VCaP (cell line): ENCODE results near the gene ELAVL1.

Source experiments
- H3K27ac ChIP-seq: fragments of 450-650 bp; 2 replicates; pipeline ENCODE4 v1.5.1; 2017
- TF ChIP-seq, protein P1 (sequence below): fragments of 450-650 bp; conservative IDR thresholded peaks from 2 replicates; pipeline ENCODE4 v1.5.1; 2017; ENCODE audit warnings: mild to moderate bottlenecking, moderate library complexity

ELAVL1 gene

DNA sequence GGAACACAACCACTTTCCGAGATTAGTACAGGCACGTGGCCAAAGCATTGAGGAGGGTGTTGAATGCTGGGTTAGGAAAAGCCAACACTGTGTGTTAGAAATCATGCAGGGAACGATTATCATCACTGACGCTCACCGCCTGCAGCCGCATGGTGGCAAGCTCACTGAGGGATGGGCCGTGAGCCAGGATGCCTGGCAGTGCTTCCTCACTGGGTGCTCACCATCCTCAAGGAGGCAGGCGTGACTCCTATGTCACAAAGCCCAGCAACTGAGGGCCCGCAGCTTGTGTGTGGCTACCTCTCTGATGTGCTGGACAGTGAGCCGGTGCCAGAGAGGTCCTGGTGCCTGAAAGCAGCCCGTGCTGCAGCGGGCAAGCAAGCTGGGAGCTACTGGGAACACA lies 31.6 kb downstream of the ELAVL1 start:
- no peak overlapping the region for H3K27ac ChIP-seq
- TF ChIP-seq, protein P1, sequence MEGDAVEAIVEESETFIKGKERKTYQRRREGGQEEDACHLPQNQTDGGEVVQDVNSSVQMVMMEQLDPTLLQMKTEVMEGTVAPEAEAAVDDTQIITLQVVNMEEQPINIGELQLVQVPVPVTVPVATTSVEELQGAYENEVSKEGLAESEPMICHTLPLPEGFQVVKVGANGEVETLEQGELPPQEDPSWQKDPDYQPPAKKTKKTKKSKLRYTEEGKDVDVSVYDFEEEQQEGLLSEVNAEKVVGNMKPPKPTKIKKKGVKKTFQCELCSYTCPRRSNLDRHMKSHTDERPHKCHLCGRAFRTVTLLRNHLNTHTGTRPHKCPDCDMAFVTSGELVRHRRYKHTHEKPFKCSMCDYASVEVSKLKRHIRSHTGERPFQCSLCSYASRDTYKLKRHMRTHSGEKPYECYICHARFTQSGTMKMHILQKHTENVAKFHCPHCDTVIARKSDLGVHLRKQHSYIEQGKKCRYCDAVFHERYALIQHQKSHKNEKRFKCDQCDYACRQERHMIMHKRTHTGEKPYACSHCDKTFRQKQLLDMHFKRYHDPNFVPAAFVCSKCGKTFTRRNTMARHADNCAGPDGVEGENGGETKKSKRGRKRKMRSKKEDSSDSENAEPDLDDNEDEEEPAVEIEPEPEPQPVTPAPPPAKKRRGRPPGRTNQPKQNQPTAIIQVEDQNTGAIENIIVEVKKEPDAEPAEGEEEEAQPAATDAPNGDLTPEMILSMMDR = no peak

DNA sequence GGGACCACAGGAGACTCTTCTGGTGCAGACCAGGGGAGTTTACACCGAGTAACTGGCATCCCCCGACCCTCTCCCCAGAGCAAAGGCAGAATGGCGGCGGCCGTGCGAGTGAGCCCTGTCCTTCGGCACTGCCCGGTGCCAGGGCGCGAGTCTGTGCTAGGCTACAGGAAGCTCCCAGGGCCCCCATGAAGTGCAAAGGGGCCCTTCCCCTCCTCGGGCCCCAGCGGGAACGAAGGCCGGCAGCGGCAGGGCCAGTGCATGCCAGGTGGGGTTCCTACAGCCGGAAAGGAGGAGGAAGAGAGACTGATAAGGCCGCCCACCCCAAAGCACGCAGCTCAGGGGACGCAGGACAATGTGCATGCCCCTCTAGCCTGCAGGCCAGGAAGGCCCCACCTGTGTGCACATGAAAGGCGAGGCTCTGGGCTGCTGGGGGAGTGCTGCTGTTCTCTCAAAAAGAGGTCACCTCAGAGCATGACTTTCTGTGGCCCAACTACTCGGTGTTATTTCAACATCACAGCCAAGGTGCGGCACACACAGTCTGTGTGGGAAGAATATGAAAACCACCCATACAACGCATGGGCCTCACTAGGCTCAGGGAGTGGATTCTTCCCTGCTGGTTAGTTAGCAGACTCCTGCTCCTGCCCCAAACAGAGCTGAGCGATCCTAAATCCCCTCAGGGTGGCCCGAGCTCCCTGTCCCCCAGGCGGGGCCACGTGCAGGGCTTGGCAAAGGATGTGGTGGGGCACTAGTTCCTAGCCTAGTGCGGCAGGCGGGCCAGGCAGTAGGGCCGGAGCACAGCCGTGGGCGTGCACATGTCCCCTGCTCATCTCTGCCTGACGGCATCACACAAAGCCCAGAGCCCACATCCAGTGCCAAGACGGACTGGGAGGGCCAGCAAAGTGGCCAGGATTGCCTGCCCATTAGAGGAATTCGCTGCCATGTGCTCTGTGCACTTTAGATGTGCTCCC lies 33.6 kb downstream of the ELAVL1 start:
- TF ChIP-seq, protein P1 = no peak
- H3K27ac ChIP-seq = no peak overlapping the region

DNA sequence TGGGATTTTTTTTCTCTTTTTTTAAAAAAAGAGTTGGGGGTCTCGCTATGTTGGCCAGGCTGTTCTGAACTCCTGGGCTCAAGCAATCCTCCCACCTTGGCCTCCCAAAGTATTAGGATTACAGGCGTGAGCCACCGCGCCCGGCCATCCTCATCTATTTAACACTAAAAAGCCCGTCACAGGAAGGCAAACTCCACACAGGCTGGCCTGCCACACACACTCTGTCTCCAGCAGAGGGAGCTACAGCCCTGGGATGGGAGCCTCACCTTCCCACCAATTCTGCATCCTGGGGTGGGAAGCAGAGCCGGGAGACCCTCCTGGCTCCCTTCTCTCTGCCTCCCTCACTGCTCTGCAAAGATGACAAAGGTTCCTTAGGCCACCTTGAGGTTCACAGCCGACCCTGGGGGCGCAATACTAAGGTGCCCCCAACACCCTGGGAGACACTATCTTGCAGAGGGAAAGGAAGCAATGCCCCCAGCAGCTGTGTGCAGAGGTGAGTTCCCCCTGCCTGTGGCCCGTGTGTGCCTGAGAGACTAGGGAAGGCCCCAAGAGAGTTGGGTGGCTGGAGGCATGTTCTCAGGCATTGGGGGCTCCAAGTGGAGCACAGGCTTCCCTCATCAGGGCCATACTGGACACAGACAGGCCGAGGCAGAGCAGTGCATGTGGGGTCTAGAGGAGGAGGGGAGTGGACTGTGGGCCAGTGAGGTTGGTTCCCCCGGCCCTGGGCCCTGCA lies 34.6 kb downstream of the ELAVL1 start:
- H3K27ac ChIP-seq = no peak overlapping the region
- TF ChIP-seq, protein P1 = peak; percentile 80

DNA sequence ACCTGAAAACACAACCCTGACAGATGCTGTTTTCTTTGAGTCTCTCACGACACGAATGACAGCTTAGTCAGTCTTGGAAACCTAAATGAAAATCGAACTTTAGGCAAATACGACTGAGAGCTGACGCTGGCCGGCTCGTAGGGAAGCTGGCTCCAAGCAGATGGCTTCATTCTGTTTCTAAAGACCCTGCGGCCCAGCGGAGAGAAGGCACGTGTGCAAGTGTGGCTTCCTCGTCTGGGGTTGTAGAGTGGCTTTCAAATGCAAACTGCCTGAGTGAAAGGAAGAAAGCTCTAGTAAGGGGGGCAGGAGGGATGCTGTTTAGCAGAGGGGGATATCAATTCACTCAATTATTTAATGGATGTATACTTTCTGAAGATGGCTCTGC lies 35.9 kb downstream of the ELAVL1 start:
- H3K27ac ChIP-seq = no peak overlapping the region

DNA sequence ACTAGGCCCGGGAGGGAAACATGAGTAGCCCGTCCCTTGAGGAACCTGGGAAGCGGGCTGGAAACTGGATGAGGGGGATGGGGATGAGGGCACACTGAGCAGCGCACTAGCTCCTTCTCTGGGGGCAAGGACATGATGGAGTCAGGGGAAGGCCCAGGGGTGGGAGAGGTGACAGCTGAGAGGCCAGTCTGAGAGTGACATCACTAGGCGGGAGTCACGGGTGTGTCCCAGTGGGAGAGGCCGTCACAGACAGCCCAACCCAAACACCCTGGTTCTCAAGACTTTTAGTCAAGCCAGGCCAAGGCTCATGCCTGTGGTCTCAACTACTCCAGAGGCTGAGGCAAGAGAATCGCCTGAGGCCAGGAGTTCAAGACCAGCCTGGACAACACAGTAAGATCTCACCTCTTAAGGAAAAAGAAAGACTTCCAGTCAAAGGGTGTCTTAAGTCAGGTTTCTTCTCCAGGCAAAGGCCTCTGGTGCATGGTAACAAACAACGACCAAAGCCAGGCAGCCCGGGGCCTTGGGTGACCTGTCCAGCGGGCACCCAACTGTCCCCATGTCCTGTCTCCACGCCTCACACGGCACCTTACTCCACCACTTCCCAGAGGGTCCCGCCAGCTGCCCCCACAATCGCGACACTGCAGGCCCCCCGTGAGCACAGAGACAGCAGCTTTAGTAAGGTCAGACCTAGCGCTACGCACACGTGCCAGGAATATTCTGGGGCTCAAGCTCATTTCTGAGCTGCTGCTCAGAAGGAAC lies 36.5 kb downstream of the ELAVL1 start:
- H3K27ac ChIP-seq = no peak overlapping the region
- TF ChIP-seq, protein P1 = no peak

More for the DNA sequence above, 35.9 kb downstream of the ELAVL1 start:
- TF ChIP-seq, protein P1 = no peak

DNA sequence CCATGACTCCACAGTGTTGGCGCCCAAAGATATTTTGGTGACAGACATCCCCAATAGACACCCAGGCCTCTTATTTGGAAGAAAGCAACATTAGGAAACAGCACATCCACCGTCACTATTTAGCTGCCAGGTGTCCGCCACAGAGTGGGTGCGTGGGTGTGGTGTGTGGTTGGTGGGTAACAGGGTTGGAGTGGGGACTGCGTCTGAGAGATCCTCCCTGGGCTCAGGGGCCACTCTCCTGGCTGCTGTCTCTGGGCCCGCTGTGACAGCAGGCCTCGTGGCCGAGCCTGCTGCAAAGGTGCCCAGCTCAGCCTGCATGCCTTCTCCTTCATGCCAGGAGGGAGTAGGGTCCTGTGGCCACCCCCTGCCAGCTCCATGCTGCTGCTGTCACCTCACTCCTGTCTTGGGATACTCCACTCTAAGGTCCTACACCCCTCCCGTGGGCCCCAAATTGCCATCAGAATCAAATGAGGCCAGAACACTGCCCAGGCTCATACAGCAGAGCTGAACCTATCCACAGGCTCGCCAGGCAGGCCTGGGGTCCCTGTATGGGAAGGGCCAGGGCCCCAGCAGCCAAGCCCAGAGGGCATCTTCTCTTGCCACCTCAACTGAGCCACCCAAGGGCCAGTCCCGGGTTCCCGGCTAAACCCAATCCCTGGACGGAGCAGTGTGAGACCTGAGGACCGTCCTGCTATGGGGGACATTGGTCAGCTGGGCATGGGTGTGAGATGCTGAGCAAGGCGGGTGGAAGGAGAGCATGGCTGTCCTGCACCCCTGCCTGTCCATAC lies 37.2 kb downstream of the ELAVL1 start:
- TF ChIP-seq, protein P1 = no peak
- no peak overlapping the region for H3K27ac ChIP-seq
